ENCODE data around the gene KANSL1L. TPM values are rescaled to one million over a fixed set of nuclear protein-coding genes. Genes with fewer than 3 reads are reported as not detected.

Gene KANSL1L
- total and polyA plus RNA-seq, 2 experiments from 2014 or later, result 12.4 to 23.6 TPM

DNA sequence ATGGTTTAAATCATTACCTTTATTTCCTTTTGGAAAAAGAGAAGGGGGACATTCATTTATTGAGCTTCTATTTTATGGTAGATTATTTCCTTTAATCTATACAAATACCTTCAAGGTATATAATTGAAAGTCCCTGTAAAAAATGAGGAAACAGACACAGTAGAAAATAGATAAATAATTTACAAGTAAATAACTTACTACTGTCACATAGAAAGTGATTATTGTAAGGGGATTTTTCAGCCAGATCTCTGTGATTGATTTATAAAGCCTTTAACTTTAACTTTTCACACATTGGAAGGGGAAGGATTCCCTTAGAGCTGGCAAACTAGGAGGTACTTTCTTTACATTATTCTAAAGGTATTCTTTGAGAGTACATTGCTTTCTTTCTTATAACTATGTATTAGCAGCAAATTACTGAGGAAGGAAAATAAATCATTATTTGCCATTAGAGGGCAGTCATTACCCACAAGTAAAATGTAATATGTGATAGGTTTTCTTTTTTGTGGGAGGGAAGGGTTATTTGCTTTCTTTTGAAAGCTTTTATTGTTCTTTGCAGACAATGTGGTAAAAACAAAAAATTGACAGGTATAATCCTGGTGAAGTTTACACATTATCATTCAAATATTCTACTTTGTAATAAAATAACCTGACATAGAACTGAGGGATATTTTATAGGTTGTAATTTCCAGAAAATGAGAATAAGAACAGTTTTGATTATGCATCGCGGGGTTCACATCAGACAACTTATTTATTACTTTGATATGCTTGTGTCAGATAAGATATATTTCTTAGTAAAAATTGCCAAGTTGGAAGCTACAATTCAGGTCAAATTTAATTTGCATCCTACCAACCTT is 193.6 kb downstream of the KANSL1L start:
- no peak overlapping the region for H3K4me3 ChIP-seq
- H3K27ac ChIP-seq, result no peak overlapping the region
- H3K36me3 ChIP-seq, result no peaks in the 10 kb centered on the region
- H3K4me1 ChIP-seq (ENCODE audit: low read depth), result no peaks in the 10 kb centered on the region
- no peaks in the 10 kb centered on the region for H3K9me3 ChIP-seq (ENCODE audit: low read depth)
- no peaks in the 10 kb centered on the region for H3K27me3 ChIP-seq
- TF ChIP-seq, protein P1, sequence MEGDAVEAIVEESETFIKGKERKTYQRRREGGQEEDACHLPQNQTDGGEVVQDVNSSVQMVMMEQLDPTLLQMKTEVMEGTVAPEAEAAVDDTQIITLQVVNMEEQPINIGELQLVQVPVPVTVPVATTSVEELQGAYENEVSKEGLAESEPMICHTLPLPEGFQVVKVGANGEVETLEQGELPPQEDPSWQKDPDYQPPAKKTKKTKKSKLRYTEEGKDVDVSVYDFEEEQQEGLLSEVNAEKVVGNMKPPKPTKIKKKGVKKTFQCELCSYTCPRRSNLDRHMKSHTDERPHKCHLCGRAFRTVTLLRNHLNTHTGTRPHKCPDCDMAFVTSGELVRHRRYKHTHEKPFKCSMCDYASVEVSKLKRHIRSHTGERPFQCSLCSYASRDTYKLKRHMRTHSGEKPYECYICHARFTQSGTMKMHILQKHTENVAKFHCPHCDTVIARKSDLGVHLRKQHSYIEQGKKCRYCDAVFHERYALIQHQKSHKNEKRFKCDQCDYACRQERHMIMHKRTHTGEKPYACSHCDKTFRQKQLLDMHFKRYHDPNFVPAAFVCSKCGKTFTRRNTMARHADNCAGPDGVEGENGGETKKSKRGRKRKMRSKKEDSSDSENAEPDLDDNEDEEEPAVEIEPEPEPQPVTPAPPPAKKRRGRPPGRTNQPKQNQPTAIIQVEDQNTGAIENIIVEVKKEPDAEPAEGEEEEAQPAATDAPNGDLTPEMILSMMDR (IDR thresholded peaks at IDR 0.05; ENCODE audit: low read depth, low read length), result peak; percentile 46
- DNase-seq (ENCODE audit: low read depth in 1 of 2, low spot score in 1 of 2), result peak; percentile 39 to 60

DNA sequence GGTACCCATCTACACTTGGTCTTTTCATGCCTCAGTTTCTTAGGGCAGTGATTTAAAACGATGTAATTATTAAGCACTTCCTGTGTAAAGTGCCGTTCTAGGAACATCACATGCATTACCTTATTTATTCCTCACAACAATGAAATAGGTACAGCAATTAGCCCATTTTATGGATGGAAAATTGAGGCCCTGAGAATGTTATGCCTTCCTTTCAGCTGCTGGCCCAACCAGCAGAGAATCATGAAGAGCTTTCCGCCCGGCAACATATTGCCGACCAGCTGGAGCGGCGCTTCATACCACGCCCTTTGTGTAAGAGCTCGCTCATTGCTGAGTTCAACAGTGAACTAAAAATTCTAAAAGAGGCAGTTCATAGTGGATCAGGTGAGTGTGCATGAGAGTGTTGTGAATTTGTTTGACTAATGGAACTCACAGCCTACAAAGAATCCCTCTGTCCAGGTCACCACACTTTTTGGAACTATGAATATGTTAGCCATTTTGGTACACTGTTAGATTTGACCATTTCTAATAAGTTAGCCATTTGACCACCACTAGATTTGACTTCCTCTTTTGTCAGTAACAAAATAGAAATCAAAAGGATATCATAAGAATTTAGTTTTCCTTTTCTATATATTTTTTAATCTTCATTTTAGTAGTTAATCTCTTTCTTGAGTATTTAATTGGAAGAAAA is 194.4 kb downstream of the KANSL1L start:
- H3K36me3 ChIP-seq, result no peaks in the 10 kb centered on the region
- no peaks in the 10 kb centered on the region for H3K9me3 ChIP-seq (ENCODE audit: low read depth)
- TF ChIP-seq, protein P1 (IDR thresholded peaks at IDR 0.05; ENCODE audit: low read depth, low read length), result no peak
- H3K27ac ChIP-seq, result no peak overlapping the region
- no peak for DNase-seq (ENCODE audit: low read depth in 1 of 2, low spot score in 1 of 2)
- no peaks in the 10 kb centered on the region for H3K4me1 ChIP-seq (ENCODE audit: low read depth)
- H3K4me3 ChIP-seq, result no peak overlapping the region
- no peaks in the 10 kb centered on the region for H3K27me3 ChIP-seq

DNA sequence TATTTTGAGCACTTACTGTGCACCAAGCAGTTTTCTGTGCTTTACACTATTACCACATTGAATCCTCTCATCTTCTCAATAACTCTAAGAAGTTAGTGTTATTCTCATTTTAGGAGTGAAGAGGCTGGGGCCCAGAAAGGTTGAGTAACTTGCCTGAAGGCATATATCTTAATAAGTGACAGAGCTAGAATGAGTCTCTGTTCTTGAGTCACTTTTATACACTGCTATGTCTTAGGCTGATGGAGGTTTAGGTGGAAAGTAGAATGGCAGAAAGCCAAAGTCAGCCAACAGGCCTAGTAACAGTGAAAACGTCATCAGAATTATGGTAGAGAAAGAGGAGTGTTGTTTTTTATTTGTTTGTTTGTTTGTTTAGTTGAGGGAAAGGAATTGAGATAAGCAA is 196.6 kb downstream of the KANSL1L start:
- no peaks in the 10 kb centered on the region for H3K9me3 ChIP-seq (ENCODE audit: low read depth)
- H3K27ac ChIP-seq, result no peak overlapping the region
- no peaks in the 10 kb centered on the region for H3K27me3 ChIP-seq
- H3K36me3 ChIP-seq, result no peaks in the 10 kb centered on the region
- no peaks in the 10 kb centered on the region for H3K4me1 ChIP-seq (ENCODE audit: low read depth)
- no peak overlapping the region for H3K4me3 ChIP-seq
- TF ChIP-seq, protein P1 (IDR thresholded peaks at IDR 0.05; ENCODE audit: low read depth, low read length), result no peak
- no peak for DNase-seq (ENCODE audit: low read depth in 1 of 2, low spot score in 1 of 2)

DNA sequence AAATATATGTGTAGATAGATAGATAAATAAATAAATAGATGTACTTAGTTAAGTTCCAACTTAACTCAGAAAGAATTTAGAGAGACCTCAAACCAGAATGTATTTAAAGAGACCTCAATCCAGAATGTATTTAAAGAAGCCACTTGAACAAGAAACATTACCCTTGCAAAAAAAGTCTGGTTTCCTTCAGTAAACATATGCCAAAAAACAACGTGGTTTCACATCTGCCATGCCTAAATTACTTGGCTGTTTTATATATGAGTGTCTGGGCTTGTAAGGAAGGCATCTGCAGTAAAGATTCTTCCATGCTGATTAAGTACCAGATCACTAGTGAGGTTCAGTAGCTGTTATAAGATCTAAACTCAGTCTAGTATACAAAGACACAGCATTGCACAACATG is 197.9 kb downstream of the KANSL1L start:
- Histone ChIP-seq H3K4me1 (ENCODE audit: low read depth) (no peaks in the 10 kb centered on the region), H3K27me3 (no peaks in the 10 kb centered on the region), H3K4me3 (no peak overlapping the region), H3K9me3 (ENCODE audit: low read depth) (no peaks in the 10 kb centered on the region), H3K36me3 (no peaks in the 10 kb centered on the region), H3K27ac (no peak overlapping the region)
- TF ChIP-seq, protein P1 (IDR thresholded peaks at IDR 0.05; ENCODE audit: low read depth, low read length), result no peak
- no peak for DNase-seq (ENCODE audit: low read depth in 1 of 2, low spot score in 1 of 2)

Other genes starting within 250 kb of the KANSL1L start
- 57.4 and 63.1 TPM in 2 replicates for gene RPE, start 168.8 kb downstream of the KANSL1L start, total RNA-seq
- gene RPE, start 168.8 kb downstream of the KANSL1L start, polyA plus RNA-seq, result 35.7 and 39.3 TPM in 2 replicates
- gene ACADL, start 54.0 kb upstream of the KANSL1L start, total RNA-seq, result 0.45 and 1.6 TPM in 2 replicates
- 0.49 and 1.2 TPM in 2 replicates for gene ACADL, start 54.0 kb upstream of the KANSL1L start, polyA plus RNA-seq
- 2.2 TPM in 1 of 2 replicates, not detected in the other for gene MYL1, start 143.8 kb upstream of the KANSL1L start, total RNA-seq
- gene MYL1, start 143.8 kb upstream of the KANSL1L start, polyA plus RNA-seq, result 10.5 TPM in 1 of 2 replicates, not detected in the other

Measured in cardiac muscle cell (in vitro differentiated cells and primary cell).